Kidney (tissue), 14 donors: ENCODE results near the gene HCK. TPM values are rescaled to one million over a fixed set of nuclear protein-coding genes. Genes with fewer than 3 reads are reported as not detected.
A peak's percentile ranks its signal among the peaks of the same experiment; 100 is the strongest.

Source experiments
- DNase-seq, 5 donors: peaks; one replicate each; pipeline ENCODE4 v3.0.0-alpha.2; 2013 to 2020
- FAIRE-seq: peaks from 2 replicates; lab custom pipeline; 2012; peaks lifted over from hg19 to GRCh38; lab: Jason Lieb, UNC
- H3K27ac ChIP-seq, 2 donors: one replicate each; pipeline ENCODE4 v1.7.0; 2013; ENCODE audit warnings: low read depth in 2 of 2, low read length in 2 of 2, inconsistent platforms in 1 of 2
- H3K27me3 ChIP-seq: one replicate; pipeline ENCODE4 v1.7.1; 2013; ENCODE audit warnings: low read length, inconsistent platforms; ENCODE audit not compliant: control insufficient read depth, insufficient read depth
- H3K36me3 ChIP-seq, 3 donors: one replicate each; pipeline versions ENCODE4 v1.7.0 to v1.7.1; 2013; ENCODE audit warnings: low read length in 3 of 3, control low read depth in 1 of 3, inconsistent platforms in 1 of 3; ENCODE audit not compliant: insufficient read depth in 3 of 3, control insufficient read depth in 2 of 3
- H3K4me1 ChIP-seq, 3 donors: one replicate each; pipeline versions ENCODE4 v1.7.0 to v1.7.1; 2013; ENCODE audit warnings: low read length in 3 of 3, inconsistent platforms in 1 of 3, low read depth in 1 of 3; ENCODE audit not compliant: control insufficient read depth in 2 of 3, insufficient read depth in 2 of 3
- H3K4me3 ChIP-seq, 3 donors: one replicate each; pipeline versions ENCODE4 v1.7.0 to v1.8.1; 2013; ENCODE audit warnings: low read length in 3 of 3, control low read depth in 1 of 3, inconsistent platforms in 1 of 3
- H3K9ac ChIP-seq, 3 donors: one replicate each; pipeline versions ENCODE4 v1.7.0 to v1.7.1; 2013; ENCODE audit warnings: low read length in 3 of 3, control low read depth in 1 of 3, inconsistent platforms in 1 of 3
- H3K9me3 ChIP-seq, 3 donors: one replicate each; pipeline versions ENCODE4 v1.7.0 to v1.7.1; 2013; ENCODE audit warnings: low read length in 3 of 3, control low read depth in 1 of 3, inconsistent platforms in 1 of 3; ENCODE audit not compliant: control insufficient read depth in 2 of 3, insufficient read depth in 1 of 3
- intact Hi-C: fragments of 100-400 bp; cut with DNase I; formaldehyde crosslinking; loops from one replicate; pipeline ENCODE4 v1.11.1; 2022
- polyA plus RNA-seq: library from polyadenylated mRNA; stranded (reverse); fragments of 350-450 nt; fragmentation: Illumina TruSeq; extraction: RNeasy Lipid Tissue Mini Kit (QIAGEN cat#74804); gene quantifications from one replicate; pipeline ENCODE4 v1.2.3, GENCODE V29; 2014; ENCODE audit warnings: low read depth, low replicate concordance; ENCODE audit not compliant: insufficient read depth
- total RNA-seq: library from RNA; stranded (reverse); fragmentation: NEBNext Ultra II Directional; extraction: Animal tissue kit (Norgen Biotek cat#: 25700); gene quantifications from one replicate; pipeline ENCODE4 v1.2.1, GENCODE V29; 2021
- TF ChIP-seq, protein P1 (sequence below): IDR thresholded peaks from 3 replicates; pipeline ENCODE4 v1.5.1; 2012; ENCODE audit warnings: mild to moderate bottlenecking, moderate library complexity, borderline replicate concordance; ENCODE audit not compliant: insufficient read depth; ENCODE audit errors: extremely low read depth
- donor health status: control.
- donor health status: control.
- donor health status: control.
- donor health status: control.
- donor health status: control.
- donor health status: DM: yes; HTN: yes; CAD: no.
- donor health status: Normal renal cell carcinoma (clear cell type).

HCK gene
- total and polyA plus RNA-seq, 2 donors from 2014 or later, result 3.9 to 24.0 TPM

DNA sequence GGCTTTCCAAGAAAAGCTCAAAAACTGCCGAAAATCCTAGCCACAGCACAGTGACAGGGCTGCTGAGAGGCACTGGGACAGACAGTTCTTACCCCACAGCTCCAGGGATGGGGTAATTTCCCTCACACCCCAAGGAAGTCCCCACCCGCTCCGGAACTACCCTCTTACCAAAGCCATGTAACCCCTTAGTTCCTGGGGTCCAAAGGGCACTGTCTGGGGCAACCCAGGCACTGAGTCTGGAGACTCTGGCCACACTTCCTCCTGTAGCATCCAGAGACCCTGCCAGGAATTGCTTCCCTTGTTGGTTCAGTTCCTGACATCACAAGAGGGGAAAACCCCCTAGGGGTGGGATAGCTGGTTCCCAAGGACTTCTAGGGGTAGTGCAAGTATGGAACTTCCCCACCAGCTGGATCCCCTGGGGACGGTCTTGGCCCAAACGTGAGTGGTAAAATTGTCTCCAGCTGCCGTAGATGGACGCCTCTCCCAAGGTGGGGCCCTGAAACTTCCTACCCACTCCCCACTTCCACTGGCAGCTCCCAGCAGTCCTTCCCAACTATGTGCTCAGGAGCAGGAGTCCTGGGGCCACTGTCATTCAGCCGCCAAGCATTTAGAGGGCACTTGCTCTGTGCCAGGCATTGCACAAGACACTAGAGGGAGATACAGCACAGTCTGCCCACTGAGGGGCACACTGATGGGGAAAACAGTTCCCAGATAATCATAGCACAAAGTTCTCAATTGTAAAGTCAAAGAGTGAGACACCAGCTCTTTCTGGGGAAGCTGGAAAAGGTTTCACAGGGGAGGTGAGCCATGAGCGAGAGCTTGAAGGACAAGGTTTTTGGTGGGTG, 17.2 kb upstream of the HCK start:
- Histone ChIP-seq H3K9me3 (no peaks in the 10 kb centered on the region), H3K27me3 (no peaks in the 10 kb centered on the region), H3K4me1 (peaks cover 0 to 9% (median 4%) of the 10 kb centered on the region in 3 donors), H3K36me3 (no peaks in the 10 kb centered on the region), H3K9ac (no peak overlapping the region), H3K4me3 (no peak overlapping the region), H3K27ac (no peak overlapping the region)
- DNase-seq, result peak in 1 of 5 donors; percentile 28
- FAIRE-seq, result no peak
- TF ChIP-seq, protein P1, sequence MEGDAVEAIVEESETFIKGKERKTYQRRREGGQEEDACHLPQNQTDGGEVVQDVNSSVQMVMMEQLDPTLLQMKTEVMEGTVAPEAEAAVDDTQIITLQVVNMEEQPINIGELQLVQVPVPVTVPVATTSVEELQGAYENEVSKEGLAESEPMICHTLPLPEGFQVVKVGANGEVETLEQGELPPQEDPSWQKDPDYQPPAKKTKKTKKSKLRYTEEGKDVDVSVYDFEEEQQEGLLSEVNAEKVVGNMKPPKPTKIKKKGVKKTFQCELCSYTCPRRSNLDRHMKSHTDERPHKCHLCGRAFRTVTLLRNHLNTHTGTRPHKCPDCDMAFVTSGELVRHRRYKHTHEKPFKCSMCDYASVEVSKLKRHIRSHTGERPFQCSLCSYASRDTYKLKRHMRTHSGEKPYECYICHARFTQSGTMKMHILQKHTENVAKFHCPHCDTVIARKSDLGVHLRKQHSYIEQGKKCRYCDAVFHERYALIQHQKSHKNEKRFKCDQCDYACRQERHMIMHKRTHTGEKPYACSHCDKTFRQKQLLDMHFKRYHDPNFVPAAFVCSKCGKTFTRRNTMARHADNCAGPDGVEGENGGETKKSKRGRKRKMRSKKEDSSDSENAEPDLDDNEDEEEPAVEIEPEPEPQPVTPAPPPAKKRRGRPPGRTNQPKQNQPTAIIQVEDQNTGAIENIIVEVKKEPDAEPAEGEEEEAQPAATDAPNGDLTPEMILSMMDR, result peak; percentile 12
- intact Hi-C loops, result no loop called here

DNA sequence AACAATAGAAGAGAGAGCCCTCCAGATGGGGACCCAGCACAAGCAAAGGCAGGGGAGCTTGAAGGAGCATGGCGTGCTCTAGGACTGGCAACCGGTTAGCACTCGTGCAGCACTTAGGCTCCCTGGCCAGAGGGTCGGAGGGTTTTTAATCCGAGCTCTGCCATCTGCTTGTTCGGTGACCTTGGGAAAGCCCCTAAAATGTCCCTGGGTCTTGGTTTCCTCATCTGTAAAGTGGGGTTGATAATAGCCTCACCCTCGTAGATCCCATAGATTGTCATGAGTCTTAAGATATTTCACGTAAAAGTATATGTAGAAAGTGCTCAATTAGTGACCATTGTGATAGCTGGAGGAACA, 16.6 kb upstream of the HCK start:
- Histone ChIP-seq H3K36me3 (no peaks in the 10 kb centered on the region), H3K4me1 (peaks cover 0 to 9% (median 4%) of the 10 kb centered on the region in 3 donors), H3K9ac (no peak overlapping the region), H3K9me3 (no peaks in the 10 kb centered on the region), H3K4me3 (no peak overlapping the region), H3K27me3 (no peaks in the 10 kb centered on the region), H3K27ac (no peak overlapping the region)
- TF ChIP-seq, protein P1, result no peak
- no peak for FAIRE-seq
- DNase-seq, result no peak
- intact Hi-C loops, result no loop called here

DNA sequence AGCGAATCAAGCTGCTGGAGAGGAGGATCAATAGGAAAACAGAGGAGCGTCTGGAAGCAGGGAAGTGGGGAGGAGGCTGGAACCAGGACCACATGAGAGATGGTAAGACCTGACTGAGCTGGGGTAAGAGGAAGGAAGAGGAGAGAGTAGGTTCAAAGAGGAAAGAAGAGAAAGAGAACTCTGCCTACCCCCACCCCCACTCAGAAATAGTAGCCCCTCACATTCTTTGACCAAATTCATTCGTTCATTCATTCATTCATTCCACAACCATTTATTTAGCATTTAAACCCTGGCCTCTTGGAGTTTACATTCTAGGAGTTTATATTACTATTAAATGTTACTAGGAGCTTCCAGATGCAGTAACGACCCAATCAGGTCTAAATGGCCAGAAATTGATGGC, 15.8 kb upstream of the HCK start:
- DNase-seq (no peak), FAIRE-seq (no peak)
- Histone ChIP-seq H3K4me1 (peaks cover 0 to 4% (median 4%) of the 10 kb centered on the region in 3 donors), H3K27me3 (no peaks in the 10 kb centered on the region), H3K4me3 (no peak overlapping the region), H3K9me3 (no peaks in the 10 kb centered on the region), H3K27ac (no peak overlapping the region), H3K9ac (no peak overlapping the region), H3K36me3 (no peaks in the 10 kb centered on the region)
- intact Hi-C loops, result no loop called here
- TF ChIP-seq, protein P1, result no peak
